ENCODE data around the gene UHRF1. TPM values are rescaled to one million over a fixed set of nuclear protein-coding genes. Genes with fewer than 3 reads are reported as not detected.

UHRF1 gene
- total and polyA plus RNA-seq, 2 of the 13 experiments (the other 11 are each of a cell fraction or from before 2014, with no cell fraction given): 6.8 to 78.4 TPM

DNA sequence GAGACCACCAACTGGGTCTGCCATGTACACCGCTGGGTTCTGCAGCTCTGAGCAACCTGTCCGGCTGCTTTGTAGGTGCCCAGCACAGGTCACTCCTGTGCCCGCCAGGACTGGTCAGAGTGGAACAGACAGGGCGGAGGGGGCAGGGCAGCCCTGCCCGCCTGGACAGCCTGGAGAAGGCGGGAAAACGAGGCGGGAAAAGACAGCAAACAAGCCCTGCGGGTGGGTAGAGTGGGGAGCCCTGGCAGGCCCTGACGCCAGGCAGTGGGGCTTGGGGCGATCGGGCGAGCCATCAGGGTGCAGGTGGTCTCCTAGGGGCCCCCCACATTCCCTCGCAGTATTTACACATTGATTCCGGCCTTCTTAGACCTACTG, 533 bp upstream of the UHRF1 start (continued):
- TF ChIP-seq, protein P1, sequence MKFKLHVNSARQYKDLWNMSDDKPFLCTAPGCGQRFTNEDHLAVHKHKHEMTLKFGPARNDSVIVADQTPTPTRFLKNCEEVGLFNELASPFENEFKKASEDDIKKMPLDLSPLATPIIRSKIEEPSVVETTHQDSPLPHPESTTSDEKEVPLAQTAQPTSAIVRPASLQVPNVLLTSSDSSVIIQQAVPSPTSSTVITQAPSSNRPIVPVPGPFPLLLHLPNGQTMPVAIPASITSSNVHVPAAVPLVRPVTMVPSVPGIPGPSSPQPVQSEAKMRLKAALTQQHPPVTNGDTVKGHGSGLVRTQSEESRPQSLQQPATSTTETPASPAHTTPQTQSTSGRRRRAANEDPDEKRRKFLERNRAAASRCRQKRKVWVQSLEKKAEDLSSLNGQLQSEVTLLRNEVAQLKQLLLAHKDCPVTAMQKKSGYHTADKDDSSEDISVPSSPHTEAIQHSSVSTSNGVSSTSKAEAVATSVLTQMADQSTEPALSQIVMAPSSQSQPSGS (CRISPR knock-in tag; IDR thresholded peaks at IDR 0.05): 0 out of 2 replicates have a peak, but pooled peaks have one; percentile 19
- TF ChIP-seq PAF1 (CRISPR knock-in tag; IDR thresholded peaks at IDR 0.05): no peak
- TF ChIP-seq MIER2 (CRISPR knock-in tag; IDR thresholded peaks at IDR 0.05): no peak
- no peak for TF ChIP-seq KDM6A (CRISPR knock-in tag; IDR thresholded peaks at IDR 0.05; ENCODE audit: low read depth)

DNA sequence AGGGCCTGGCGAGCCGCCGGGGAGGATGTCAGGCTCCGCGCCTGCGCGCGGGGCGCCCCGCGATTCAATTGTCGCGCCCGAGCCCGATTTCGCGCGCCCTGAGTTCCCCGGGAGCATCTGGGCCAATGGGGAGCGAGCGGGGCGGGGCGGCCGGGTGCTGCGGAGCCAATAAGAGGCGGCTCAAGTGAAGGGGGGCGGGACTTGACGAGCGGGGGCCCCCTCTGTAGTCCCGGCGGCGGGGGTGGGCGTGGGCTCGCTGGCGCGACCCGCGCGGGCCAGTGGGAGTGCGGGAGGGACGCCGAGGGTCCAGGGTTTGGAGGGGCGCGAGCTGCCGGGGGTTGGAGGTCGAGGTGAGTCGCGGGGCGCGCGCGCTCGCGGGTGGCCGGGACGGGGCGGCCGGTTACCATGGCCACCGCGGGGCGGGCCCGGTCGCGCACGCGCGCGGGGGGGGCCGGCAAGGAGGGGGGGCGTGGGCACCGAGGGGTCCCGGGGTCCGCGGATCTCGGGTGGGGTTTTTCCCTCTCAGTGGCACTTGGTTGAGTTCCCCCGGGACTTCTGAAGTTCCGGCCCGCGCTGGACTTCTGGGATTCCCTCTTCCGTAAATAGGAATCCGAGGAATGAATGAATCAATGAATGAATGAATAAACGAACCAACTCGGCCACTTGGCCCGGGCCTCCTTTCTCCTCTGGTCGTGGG, 744 bp downstream of the UHRF1 start:
- peak; percentile 74 for ATAC-seq
- peak; percentile 81 for DNase-seq (ENCODE audit: low spot score)
- no peak for FAIRE-seq
- Histone ChIP-seq H3K36me3 (replicated peaks in 1 of 2; ENCODE audit: control insufficient read depth in 1 of 2, insufficient read depth in 2 of 2, low read length in 2 of 2) (peaks cover 2 to 22% of the 10 kb centered on the region in 2 experiments; a peak in 3 of 5 replicates), H2AFZ (ENCODE audit: low read length) (no peak overlapping the region), H3K4me1 (ENCODE audit: insufficient read depth, low read length) (peaks cover 71% of the 10 kb centered on the region), H3K9ac (ENCODE audit: insufficient read depth, low read depth, low read length) (peak overlapping the region; percentile 68), H3K27me3 (ENCODE audit: control insufficient read depth in 1 of 2, insufficient read depth in 2 of 2, low read length in 2 of 2) (no peaks in the 10 kb centered on the region), H3K27ac (ENCODE audit: extremely low read length, insufficient read depth, low read length) (peak overlapping the region; percentile 88), H4K20me1 (ENCODE audit: insufficient read depth, low read length) (0 out of 2 replicates have a peak, but pooled peaks cover 2% of the 10 kb centered on the region), H3K9me3 (ENCODE audit: low read length) (no peaks in the 10 kb centered on the region), H3K4me2 (ENCODE audit: low read depth, low read length) (peak overlapping the region; percentile 85), H3K79me2 (ENCODE audit: insufficient read depth, low read length) (peaks cover 48% of the 10 kb centered on the region), H3K4me3 (replicated peaks in 1 of 3; ENCODE audit: insufficient read depth in 1 of 3, low read depth in 2 of 3, low read length in 3 of 3) (peak overlapping the region; percentile 70 to 79 (median 79))
- CTCF ChIA-PET (ENCODE audit: low intra/inter-chr PET ratio, low total read pairs): interaction anchor here (2.6 kb wide), 1 partner anchor 37 kb away, joined by 37 read pairs; no protein-coding TSS in a partner anchor
- no TSS peak for BruUV-seq (replicated peaks)
- in situ Hi-C loops (cut with HindIII; ENCODE audit: extremely low pct_ligation_motif_present, low pct_unique_long_range_greater_than_20kb): loop anchor here (5.0 kb wide), 2 partner anchors 38 to 98 kb away; no protein-coding TSS in a partner anchor
- intact Hi-C loops (cut with micrococcal nuclease; ENCODE audit: unreplicated experiment): no loop called here
- POLR2A ChIA-PET: no interaction called here
- 0% methylated on average over 19 of the region's 85 CpGs for WGBS (ENCODE audit: low lambda C conversion rate)
- no peak for TF ChIP-seq ZNF713 (CRISPR knock-in tag; IDR thresholded peaks at IDR 0.05)
- TF ChIP-seq, protein P2, sequence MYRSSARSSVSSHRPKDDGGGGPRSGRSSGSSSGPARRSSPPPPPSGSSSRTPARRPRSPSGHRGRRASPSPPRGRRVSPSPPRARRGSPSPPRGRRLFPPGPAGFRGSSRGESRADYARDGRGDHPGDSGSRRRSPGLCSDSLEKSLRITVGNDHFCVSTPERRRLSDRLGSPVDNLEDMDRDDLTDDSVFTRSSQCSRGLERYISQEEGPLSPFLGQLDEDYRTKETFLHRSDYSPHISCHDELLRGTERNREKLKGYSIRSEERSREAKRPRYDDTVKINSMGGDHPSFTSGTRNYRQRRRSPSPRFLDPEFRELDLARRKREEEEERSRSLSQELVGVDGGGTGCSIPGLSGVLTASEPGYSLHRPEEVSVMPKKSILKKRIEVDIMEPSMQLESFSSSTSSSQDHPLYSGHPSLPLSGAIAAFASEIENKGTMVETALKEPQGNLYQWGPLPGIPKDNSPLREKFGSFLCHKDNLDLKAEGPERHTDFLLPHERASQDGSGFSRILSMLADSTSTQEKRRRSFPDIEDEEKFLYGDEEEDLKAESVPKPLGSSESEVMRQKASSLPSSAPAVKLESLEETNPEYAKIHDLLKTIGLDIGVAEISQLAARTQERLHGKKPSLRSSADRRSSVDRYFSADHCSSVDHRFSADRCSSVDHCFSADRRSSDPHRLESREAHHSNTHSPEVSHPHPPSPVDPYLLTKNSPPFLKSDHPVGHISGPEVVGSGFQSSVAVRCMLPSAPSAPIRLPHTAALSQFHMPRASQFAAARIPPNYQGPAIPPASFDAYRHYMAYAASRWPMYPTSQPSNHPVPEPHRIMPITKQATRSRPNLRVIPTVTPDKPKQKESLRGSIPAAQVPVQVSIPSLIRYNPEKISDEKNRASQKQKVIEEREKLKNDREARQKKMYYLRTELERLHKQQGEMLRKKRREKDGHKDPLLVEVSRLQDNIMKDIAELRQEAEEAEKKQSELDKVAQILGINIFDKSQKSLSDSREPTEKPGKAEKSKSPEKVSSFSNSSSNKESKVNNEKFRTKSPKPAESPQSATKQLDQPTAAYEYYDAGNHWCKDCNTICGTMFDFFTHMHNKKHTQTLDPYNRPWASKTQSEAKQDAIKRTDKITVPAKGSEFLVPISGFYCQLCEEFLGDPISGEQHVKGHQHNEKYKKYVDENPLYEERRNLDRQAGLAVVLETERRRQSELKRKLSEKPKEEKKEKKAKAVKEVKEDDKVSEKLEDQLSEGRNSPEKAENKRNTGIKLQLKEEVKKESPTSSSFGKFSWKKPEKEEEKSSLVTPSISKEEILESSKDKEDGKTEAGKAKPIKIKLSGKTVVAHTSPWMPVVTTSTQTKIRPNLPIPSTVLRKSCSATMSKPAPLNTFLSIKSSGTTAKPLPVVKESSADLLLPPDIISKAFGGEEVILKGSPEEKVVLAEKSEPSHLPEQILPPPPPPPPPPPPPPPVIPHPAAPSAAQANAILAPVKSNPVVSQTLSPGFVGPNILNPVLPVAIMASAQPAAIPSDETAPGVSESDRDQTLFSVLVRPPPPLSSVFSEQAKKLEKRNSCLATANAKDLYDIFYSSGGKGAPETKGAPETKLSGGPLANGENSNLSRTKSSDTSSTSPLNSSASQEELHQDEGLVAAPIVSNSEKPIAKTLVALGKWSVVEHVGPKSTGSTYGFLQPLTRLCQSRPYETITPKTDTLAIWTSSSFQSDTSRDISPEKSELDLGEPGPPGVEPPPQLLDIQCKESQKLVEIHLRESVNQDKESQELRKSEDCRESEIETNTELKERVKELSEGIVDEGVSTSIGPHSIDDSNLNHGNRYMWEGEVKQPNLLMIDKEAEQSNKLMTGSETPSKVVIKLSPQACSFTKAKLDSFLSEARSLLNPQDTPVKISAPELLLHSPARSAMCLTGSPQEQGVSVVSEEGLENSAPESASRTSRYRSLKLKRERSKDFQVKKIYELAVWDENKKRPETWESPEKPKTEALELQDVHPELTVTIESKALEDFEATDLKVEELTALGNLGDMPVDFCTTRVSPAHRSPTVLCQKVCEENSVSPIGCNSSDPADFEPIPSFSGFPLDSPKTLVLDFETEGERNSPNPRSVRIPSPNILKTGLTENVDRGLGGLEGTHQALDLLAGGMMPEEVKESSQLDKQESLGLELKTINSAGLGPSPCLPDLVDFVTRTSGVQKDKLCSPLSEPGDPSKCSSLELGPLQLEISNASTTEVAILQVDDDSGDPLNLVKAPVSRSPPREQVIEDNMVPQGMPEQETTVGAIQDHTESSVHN (CRISPR knock-in tag; IDR thresholded peaks at IDR 0.05): no peak
- TF ChIP-seq, protein P3, sequence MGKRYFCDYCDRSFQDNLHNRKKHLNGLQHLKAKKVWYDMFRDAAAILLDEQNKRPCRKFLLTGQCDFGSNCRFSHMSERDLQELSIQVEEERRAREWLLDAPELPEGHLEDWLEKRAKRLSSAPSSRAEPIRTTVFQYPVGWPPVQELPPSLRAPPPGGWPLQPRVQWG (CRISPR knock-in tag; IDR thresholded peaks at IDR 0.05; ENCODE audit: borderline replicate concordance, low read depth): no peak
- TF ChIP-seq ARNT2 (CRISPR knock-in tag; IDR thresholded peaks at IDR 0.05; ENCODE audit: low read depth): 0 out of 2 replicates have a peak, but pooled peaks have one; percentile 14
- no peak for TF ChIP-seq HNRNPUL1 (IDR thresholded peaks at IDR 0.05; ENCODE audit: low read depth, low read length)
- peak; percentile 88 for TF ChIP-seq NFYC (CRISPR knock-in tag; IDR thresholded peaks at IDR 0.05)
- no peak for TF ChIP-seq HMG20B (CRISPR knock-in tag; conservative IDR thresholded peaks at IDR 0.05)
